NCI-H510A treated with DMSO at 0.1 percent for 48 hours (cell line): ENCODE results near the gene MRNIP.

Experiments used
- DNase-seq: peaks from one replicate; lab custom pipeline; 2025; lab: John Stamatoyannopoulos, UW

The MRNIP gene, protein sequence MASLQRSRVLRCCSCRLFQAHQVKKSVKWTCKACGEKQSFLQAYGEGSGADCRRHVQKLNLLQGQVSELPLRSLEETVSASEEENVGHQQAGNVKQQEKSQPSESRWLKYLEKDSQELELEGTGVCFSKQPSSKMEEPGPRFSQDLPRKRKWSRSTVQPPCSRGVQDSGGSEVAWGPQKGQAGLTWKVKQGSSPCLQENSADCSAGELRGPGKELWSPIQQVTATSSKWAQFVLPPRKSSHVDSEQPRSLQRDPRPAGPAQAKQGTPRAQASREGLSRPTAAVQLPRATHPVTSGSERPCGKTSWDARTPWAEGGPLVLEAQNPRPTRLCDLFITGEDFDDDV

DNA sequence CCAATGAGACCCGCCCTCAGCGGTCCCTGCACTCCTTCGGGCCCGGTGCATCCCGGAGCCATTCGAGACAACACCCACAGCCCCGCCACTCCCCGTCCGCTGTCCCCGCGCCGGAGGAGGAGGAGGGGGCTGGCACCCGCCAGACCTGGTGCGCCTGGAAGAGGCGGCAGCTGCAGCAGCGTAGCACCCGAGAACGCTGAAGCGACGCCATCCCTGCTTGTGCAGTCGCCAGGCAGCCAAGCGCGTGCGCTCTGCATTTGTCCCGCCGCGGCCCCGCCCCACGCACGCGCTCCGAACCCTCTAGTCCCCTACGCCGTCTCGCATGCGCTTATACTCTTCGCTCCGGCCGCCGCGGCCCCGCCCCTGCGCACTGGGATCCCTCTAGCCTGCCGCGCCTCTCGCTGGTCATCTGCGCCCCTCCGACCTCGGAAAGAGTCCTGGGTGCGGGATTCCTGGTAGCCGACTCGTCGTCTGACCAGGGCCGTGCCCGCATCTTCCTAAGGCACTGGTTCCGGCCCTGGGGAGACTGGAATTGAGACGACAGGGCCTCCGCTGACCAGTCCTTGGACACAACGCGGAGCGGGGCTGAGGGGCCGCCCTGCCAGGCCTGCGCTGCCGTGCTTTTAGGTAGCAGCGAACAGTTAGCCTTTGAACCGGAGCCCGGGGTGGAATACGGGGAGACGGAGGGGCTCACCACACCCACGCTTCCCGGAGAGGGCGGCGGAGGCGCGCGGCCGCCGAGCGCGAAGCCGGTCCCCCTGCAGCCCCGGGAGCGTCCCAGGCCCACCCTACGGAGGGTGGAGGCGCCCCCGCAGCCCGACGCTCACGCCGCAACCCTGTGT is at the start of gene MRNIP:
TSS of gene MRNIP (minus strand) at position 232 of the 842 bp plus-strand sequence. CDS start at position 211, 21 bp downstream.
- DNase-seq, result peak; percentile 77

DNA sequence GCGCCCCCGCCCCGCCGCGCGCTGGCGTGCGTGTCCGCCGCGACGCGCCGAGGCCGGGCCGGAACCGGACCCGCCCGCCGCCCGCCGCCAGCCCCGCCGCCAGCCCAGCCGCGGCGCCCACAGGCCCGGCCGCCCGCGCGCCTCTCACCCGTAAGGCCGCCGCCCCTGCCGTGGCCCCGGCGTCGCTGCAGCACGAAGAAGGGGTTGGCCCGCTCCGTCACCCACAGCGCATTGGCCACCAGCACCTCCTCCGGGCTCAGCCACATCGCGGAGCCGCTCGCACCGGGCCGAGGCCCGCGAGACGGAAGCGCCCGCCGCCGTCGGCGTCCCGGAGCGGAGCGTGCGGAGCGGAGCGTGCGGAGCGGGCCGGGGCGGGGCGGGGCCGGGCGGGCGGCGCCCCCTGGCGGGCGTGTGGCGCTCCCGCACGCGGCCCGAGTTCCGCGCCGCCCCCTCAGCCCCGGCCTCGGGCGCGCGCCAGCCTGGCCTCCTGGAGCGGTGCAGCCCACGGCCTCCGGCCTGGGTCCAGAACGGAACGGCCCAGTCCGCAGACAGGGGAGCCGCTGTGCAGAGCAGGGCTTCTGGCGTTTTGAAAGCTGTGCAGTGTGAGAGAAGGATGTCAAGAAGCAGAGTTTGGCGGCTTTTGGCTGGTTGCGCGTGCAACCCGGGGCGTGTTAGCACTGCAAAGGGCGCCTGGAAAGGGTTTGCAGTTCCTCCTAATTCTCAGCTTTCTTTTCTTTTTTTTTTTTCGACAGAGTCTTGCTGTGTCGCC is 49.1 kb upstream of the MRNIP start, which contains the start of gene TBC1D9B:
TSS of gene TBC1D9B (minus strand) at position 342 of the 769 bp plus-strand sequence. CDS start at position 266, 76 bp downstream.
- DNase-seq, result peak; percentile 30

DNA sequence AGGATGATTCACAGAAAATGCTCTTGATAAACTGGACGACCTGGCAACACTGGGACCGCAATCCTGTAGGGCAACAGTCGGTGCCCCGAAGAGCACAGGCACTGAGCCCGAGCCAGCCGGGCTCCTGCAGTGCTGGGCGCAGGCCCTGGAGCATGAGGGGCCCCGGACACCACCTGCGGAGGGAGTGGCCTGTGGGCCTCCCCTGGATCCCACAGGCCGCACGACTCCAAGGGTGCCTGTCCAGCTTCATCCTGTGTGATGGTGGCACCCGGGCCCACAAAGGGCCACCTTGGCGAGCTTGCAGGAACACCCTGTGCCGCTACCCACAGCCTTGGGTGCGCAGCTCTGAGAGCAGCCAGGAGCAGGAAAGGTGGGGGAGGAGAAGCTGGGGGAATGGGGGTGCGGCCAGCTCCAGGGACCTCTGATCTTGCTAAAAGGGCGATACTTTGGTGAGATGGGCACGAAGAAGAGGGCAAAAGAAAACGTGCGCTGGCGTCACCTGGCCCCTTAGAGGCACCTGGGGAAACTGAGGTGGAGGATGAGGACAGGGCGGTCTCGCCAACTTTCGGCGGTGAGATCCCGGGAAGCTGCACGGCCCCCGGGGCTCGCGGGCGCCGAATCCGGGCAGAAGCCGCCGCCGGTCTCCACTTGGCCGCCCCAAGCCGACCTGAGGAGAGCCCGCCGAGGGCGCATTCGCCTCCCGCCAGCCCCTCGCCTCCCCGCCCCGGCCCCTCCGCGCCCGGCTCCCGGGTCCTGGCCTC is 48.4 kb upstream of the MRNIP start:
- no peak for DNase-seq

DNA sequence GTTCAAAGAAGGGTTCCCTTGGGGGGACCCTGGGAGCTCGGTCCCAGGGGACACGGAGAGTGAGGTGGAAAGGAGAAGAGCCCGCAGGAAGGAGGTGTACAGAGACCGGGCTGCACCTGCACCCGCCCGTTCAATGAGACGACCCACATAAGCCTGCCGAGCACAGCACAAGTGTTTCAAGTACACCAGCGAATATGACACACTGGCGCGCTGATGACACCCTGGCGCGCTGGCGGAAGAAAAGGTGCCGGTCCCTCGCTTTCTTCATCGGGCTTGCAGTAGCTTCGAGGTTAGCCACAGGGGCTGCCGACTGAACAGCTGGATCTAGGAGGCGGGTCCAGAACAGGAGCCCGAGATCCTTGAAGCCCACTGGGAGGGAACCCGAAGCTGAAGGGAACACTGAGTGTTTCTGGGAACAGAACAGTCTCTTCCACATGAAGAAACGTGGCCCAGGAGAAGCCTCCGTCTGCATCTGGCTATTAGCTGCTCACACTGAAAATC is 47.7 kb upstream of the MRNIP start:
- DNase-seq, result no peak

DNA sequence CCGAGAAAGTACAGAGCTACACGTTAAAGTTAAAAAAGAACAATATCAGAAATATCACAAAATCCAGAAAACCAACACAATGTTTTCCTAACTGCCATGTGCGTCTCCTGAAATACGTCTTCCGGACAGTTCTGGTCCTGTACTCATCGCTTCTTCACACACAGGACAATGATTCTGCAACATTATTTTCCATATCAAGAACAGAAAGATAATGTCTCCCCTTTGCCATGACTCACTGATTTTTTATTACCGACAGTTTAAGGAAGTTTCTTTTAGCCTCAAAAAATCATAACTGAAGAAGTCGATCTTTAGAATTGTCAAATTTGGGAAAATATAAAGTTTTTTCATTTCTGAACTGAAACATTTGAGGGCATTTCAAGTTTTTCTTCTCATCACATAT is 46.5 kb upstream of the MRNIP start:
- no peak for DNase-seq

DNA sequence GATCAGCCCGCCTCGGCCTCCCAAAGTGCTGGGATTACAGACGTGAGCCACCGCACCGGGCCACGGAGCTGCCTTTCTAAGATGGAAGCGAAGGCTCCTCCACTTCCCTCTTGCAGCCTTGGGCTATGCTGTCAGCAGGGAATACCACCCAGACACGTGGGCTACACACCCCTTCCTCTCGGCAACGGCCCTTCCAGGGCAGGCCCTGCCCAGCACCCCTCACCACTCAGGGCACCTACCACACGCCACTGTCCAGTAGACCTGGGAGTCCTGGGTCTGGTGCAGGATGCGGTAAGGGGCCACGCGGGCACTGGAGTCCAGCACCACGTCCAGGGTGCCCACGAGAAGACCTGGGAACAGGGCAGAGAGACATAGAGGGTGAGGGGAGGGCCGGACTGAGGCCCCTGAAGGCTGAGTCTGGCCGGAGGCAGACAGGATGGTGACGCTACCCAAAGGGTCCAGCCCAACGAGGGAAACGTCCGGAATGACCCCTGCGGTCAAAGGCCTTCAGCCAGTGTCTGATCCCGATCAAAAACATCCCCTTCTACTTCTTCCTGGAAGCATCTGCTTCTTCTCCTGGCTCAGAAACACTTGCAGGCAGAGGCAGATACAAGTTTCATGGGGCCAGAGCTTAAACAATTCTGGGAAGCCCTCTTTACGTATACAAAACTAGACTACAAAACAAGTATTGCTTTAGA is 46.0 kb upstream of the MRNIP start:
- no peak for DNase-seq

DNA sequence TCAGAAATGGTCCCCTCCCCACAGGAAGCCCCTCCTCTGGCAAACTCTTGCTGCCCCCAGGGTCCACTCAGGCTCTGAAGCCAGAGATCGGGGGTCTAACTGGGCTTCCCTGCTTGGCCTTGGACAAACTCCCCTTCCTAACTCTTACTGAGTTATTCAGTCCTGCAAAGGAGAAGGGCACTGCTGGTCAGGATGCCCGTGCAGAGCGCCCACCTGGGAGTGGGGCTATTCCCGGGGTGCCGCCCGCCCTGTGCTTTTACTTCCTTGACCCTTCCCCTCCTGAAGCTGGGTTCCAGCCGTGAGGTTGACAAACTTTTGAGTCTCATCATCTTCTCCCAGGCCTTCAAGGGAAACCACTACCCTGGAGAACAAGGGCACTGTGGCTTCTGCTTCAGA is 44.1 kb upstream of the MRNIP start:
- no peak for DNase-seq

DNA sequence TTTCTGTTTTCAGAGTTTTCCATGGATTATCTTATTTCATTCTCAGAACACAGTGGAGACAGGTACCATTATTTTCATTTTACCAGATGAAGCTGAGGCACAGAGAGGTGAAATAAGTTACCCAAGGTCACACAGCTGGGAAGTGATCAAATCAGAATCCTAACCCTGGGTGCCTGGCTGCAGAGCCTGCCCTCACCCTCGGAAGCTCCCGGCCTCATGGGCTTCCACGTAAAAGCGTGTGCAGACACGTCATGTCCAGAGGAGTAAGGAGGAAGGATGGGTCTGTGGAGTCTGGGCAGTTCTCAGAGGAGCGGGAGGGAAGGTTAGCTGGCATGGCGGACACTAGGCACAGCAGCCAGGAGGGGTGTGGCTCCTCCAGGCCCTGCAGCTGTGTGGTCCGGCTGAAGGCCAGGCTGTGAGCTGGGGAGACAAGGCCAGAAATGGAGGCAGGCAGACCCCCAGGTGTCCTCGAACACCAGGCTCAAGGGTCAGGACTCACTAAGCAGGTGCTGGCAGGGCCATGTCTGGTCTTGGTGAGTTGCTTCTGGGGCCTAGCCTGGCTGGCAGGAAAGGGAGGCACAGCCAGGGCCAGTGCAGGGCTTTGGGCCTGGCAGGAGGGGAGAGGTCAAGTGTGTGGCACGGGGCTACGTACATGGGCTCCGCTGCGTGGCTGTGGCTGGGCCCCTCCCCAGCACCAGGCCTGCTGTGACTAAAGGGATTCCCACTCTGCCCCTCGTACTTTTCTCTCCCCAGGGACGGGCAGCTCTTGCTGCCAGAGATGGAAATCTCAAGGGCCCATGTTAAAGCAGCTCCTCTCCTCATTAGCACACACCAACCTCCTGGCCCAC is 43.5 kb upstream of the MRNIP start:
- no peak for DNase-seq

DNA sequence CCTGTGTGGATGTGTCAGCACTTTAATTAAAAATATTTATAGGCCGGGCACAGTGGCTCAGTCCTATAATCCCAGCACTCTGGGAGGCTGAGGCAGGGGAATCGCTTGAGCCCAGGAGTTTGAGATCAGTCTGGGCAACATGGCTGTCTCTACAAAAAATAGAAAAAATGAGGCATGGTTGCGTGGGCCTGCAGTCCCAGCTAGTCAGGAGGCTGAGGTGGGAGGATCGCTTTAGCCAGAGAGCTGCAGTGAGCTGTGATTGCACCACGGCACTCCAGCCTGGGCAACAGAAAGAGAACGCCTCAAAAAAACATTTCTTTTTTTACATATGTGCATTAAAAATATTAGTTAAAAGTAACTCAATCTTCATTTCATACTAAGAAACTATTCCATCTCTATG is 42.8 kb upstream of the MRNIP start:
- no peak for DNase-seq

DNA sequence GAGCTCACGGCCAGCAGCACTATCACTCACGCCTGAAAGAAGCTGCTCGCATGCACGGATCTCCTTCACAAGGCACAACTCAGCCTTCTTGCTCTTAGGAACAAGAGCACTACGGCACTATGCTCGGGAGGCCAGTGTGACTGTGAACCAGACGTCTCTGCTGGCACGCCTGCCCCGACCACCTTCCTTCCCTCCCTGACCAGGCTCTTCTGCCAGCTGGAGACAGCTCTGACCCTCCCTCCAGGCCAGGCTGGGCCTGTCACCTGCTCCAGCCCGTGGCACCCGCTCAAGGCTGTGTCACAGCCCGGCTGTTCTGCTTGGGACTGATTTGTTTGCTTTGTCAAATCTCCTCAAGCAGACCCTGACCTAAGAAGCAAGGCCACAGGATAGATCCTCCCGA is 42.1 kb upstream of the MRNIP start:
- no peak for DNase-seq

DNA sequence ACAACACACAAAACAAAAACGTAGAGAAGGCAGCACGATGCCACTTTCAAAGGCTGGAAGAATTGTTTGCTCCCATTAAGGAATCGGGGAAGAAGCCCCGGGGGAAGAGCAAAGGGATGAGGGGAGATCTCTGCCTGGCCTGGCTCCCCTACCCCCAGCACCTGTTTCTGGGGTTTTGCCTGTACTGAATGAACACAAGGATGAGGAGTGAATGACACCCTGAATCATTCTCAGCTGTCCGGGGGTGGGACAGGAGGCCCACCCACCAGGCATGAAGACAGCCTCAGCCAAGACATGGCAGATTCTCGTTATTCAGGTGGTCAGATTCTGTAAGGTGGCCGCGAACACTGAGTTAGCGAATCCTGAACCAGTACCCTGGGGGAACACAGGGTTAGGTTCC is 41.6 kb upstream of the MRNIP start:
- DNase-seq, result no peak

DNA sequence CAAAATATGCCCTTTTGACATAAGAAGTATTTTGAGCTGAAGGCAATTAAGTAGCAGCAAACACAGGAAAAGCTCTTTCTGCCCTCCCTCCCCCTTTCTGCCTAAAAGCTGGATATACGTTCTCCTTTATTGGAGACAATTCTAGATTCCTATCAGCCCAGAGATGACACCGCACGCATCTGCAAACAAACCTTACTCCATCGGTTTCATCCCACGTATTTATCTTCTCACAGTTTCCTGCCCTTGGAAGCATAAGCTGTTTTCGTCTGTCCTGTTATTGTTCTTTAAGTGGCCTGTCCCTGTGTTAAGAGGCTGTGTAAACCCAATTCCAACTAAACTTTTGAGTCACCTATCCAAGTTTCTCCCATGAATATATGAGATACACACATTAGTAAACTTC is 37.2 kb upstream of the MRNIP start:
- no peak for DNase-seq

DNA sequence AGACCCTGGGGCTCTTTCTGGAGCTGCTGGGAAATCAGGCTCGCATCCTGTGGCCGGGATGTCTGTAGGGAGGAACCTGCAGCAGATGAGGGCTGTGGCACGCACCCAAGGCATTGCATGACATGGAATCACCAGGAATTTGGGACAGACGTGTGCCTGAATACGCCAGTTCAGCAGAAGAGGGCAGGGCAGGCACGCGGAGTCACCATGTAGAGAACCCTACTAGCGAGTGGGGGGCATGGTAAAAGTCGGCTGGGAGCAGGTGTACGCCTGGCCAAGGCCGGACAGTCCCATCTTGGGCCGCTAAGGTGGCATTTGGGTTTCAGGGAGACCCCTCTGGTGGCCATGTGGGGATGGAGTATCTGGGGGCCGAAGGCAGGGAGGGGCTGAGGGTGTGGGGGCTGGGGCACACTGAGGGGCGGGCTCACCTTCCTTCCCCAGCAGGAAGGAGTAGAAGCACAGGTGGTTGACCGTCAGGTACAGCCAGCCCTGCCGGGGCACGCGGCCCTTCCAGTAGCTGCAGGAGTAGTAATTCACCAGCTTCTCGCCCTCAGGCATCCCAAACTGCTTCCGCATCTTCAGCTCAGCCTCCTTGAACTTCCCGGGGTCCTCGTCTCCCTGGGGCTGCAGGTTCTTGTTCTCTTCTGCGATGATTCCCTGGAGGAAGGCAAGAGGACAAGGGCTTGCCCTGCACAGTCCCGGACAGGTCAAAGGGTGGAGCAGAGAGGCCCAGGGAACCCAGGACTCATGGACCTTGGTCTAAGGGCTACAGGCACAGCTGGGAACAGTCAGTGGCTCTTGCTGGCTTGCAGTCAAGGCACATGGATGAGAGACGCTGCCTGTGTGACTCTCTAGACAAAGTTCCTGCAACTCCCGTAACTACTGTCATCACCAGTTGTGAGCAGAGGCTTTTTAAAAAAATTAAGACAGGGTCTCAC is 35.6 kb upstream of the MRNIP start:
- no peak for DNase-seq

DNA sequence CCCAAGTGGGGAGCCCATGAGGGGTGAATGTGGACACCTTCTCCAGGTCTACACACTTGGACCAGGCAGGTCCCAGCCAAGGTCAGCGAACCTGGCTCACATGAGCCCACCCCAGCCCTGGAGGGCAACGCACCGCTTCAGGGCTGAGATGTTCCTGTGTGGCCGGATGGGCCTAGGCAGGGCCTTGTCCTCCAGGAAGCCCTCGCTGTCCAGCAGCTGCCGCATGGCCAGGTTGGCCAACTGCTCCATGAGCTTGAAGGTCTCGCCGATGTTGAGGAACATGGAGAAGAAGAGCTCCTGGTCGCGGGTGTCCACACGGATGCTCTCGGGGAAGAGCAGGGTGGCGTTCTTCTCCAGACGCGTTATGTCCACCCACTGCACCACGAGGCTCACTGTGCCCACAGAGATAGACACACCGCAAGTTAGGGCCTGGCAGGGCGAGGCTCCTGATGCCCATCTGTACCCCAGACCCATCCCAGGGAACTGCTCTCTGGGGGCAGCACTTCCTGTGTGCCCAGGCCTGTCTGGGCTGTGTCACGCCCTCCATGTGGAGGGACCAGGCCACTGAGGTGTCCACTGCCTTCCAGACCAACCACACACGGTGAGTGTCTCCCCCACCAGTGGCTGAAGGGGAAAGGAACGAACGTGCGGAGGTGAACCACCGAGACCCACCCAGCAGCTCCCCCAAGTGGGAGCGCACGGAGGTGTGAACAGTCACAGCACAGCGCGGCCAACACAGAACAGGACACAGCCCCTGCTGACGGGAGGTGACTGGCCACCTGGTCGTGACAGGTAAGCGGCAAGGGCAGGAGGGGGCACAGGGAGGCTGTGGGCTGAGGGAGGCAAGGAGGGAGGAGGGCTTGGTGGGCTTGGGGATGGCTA is 34.7 kb upstream of the MRNIP start:
- no peak for DNase-seq

DNA sequence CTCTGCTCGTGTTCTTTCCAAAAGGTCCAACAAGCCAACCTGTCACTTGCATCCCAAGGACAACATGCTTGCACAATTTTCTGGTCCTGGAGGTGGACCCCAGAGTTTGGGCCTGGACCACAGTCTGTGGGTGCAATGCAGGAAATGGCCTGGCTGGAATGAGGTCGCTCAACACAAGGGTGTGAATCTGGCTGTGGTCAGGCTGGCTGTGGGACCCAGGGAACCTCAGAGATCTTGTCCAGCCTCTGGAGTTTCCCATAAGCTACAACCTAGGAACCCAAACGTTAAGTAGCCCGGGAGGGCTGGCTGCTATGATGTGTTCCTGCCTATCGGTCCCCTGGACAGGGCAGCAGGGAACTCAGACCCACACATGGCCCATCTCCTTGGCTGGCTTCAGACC is 33.6 kb upstream of the MRNIP start:
- no peak for DNase-seq

DNA sequence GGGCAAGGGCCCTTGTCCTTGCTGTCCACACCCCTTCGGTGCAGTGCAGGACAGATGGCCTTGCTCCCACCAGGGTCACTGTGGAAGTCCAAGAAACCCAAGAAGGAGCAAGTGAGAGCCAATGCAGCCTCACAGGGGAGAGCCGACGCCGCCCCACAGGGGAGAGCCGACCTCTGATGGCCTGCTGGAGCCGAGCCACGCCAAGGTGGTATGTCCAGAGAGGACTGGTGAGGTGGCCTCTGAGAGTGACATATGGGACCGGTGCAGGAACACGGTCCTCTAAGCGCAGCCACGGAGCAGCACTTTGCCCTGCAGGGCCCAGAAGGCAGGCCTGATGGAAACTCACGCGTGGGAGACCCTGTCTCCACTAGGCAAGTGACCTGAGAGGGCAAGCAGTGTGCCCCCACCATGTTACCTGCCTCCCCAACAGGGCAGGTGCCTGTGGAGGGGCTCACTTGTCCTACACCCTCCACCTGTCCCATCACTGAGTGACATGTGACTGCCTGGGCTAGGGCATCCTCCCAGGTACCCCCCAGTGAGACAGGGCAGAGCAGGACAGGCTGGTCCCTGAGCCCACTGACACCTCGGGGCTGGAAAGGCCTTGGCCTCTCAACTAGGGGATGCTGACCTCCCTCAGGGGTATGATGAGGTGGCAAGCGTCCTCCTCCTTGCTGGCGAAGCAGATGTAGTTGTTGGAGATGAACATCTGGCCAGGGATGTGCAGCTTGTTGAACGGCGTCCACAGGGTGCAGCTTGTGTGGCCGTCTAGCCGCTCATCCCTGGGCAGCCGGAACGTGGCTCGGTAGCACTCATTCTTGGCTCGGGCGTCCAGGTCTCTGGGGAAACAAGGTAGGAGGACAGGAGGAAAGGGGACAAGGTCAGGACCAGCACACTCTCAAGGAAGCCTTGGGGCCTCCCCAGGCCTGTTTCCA is 32.4 kb upstream of the MRNIP start:
- DNase-seq, result no peak

DNA sequence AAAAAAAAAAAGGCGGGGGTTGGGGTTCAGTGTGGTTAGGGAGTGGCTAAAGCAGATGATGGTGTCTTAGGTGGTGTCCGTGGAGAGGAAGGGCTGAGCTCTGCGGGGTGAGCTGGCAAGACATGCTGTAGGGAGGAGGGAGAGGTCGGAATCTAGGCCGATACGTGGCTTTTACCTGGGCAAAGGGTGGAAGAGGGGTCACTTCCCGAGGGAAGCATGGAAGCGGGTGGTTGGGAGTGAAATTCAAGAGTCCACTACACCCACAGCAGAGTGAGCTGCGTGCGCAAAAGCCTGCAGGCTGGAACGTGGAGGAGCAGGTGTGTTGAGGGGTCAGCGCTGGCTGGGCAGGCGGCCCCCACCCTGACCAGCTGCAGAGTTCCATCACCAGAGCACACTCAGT is 31.3 kb upstream of the MRNIP start:
- DNase-seq, result no peak
